Gastroesophageal sphincter (tissue), 4 donors: ENCODE results near the gene NEUROG1. TPM values are rescaled to one million over a fixed set of nuclear protein-coding genes. Genes with fewer than 3 reads are reported as not detected.
"Not testable (repeated sequence)": the region's sequence is repeated elsewhere in the genome, so short reads cannot be mapped to it uniquely, and the experiment has no call there.

Experiments used
- ATAC-seq: fragments of 150-250 bp; one replicate; pipeline ENCODE4 v1.9.1; 2016; ENCODE audit warnings: mild to moderate bottlenecking, moderate library complexity
- H3K27ac ChIP-seq, 4 donors: fragments of 200-600 bp; sonication (generic) in 3 of 4; 1 replicate in 3 of 4; 2 replicates in 1 of 4; pipeline ENCODE4 v1.5.1; 2016 to 2019
- H3K27me3 ChIP-seq: fragments of 200-600 bp; sonication (generic); one replicate; pipeline ENCODE4 v1.5.1; 2019
- H3K36me3 ChIP-seq, 2 donors: fragments of 200-600 bp; sonication (generic); one replicate each; pipeline ENCODE4 v1.5.1; 2019; ENCODE audit warnings: control low read depth in 1 of 2
- H3K4me1 ChIP-seq, 3 donors: fragments of 200-600 bp; sonication (generic); 1 replicate in 2 of 3; 2 replicates in 1 of 3; pipeline ENCODE4 v1.5.1; 2016 to 2019; ENCODE audit warnings: control low read depth in 2 of 3
- H3K4me3 ChIP-seq, 2 donors: fragments of 200-600 bp; sonication (generic); one replicate each; pipeline ENCODE4 v1.5.1; 2019; ENCODE audit warnings: mild to moderate bottlenecking in 1 of 2, moderate library complexity in 1 of 2
- H3K9me3 ChIP-seq, 3 donors: fragments of 200-600 bp; sonication (generic); one replicate each; pipeline ENCODE4 v1.5.1; 2017 to 2019; ENCODE audit warnings: control low read depth in 2 of 3
- CTCF ChIP-seq, 4 experiments: fragments of 200-600 bp in 2 of 4; fragments of 450-650 bp in 2 of 4; sonication (generic) in 1 of 4; IDR thresholded peaks; one replicate each; pipeline ENCODE4 v1.5.1; 2017 to 2019; ENCODE audit warnings: antibody characterized with exemption in 4 of 4, mild to moderate bottlenecking in 2 of 4, moderate library complexity in 2 of 4
- EP300 ChIP-seq: sonication (generic); formaldehyde crosslinking; IDR thresholded peaks from one replicate; pipeline ENCODE4 v1.6.1; 2017; ENCODE audit warnings: antibody characterized with exemption, mild to moderate bottlenecking
- POLR2A ChIP-seq, 2 donors: fragments of 450-650 bp; IDR thresholded peaks; one replicate each; pipeline ENCODE4 v1.6.1; 2017; ENCODE audit warnings: antibody characterized with exemption in 2 of 2, mild to moderate bottlenecking in 2 of 2, moderate library complexity in 1 of 2
- POLR2AphosphoS5 ChIP-seq: sonication (generic); formaldehyde crosslinking; IDR thresholded peaks from one replicate; pipeline ENCODE4 v1.6.1; 2017; ENCODE audit warnings: antibody characterized with exemption
- WGBS, 2 donors: methylation state at CpG; one replicate each; pipeline ENCODE4 v1.1.5; 2018; ENCODE audit warnings: low coverage in 1 of 2; 5-methylcytosine and 5-hydroxymethylcytosine counted together
- total RNA-seq, 4 donors: library from RNA; depleted of rRNA; stranded (reverse); fragments of >200 nt; gene quantifications; one replicate each; pipeline ENCODE4 v1.1.0, GENCODE V29; 2016

Gene NEUROG1
- total RNA-seq, 4 donors from 2014 or later = not detected

- WGBS, 2 donors = 63 to 90% methylated on average over 2 to 4 of the region's 8 CpGs
- Histone ChIP-seq H3K27ac (no peak overlapping the region), H3K4me3 (no peak overlapping the region), H3K27me3 (peaks cover 46% of the 10 kb centered on the region), H3K4me1 (no peaks in the 10 kb centered on the region), H3K9me3 (no peaks in the 10 kb centered on the region), H3K36me3 (no peaks in the 10 kb centered on the region)
- TF ChIP-seq CTCF (IDR thresholded peaks at IDR 0.05) (no peak), POLR2AphosphoS5 (no peak), POLR2A (IDR thresholded peaks at IDR 0.05) (no peak), EP300 (no peak)
- no peak for ATAC-seq
Observed at GRCh38 chr5:135497971-135498636, 37.7 kb downstream of the NEUROG1 start.

- H3K9me3 ChIP-seq, H3K4me3 ChIP-seq, H3K27ac ChIP-seq, ATAC-seq, H3K36me3 ChIP-seq, H3K4me1 ChIP-seq: not testable (repeated sequence)
- WGBS, 2 donors = 65 to 94% methylated on average over 4 of the region's 4 CpGs
- peaks cover 56% of the 10 kb centered on the region for H3K27me3 ChIP-seq
Observed at GRCh38 chr5:135495531-135495930, 40.2 kb downstream of the NEUROG1 start.

- Histone ChIP-seq H3K4me3 (no peak overlapping the region), H3K9me3 (no peaks in the 10 kb centered on the region), H3K36me3 (no peaks in the 10 kb centered on the region), H3K27ac (no peak overlapping the region), H3K27me3 (peaks cover 69% of the 10 kb centered on the region), H3K4me1 (peaks cover 0 to 14% (median 10%) of the 10 kb centered on the region in 3 donors)
- ATAC-seq = no peak
- WGBS, 2 donors = 82% methylated on average over 5 of the region's 5 CpGs; no CpG with 5 or more reads in 1 of the 2 donors
- TF ChIP-seq EP300 (no peak), POLR2AphosphoS5 (no peak), POLR2A (IDR thresholded peaks at IDR 0.05) (no peak), CTCF (IDR thresholded peaks at IDR 0.05) (no peak)
Observed at GRCh38 chr5:135494196-135494595, 41.6 kb downstream of the NEUROG1 start.

GRCh38 chr5:135493406-135494180 lies 42.2 kb downstream of the NEUROG1 start:
- H3K4me3 ChIP-seq = no peak overlapping the region
- no peak overlapping the region for H3K27ac ChIP-seq
- H3K27me3 ChIP-seq = peaks cover 69% of the 10 kb centered on the region
- TF ChIP-seq POLR2A (IDR thresholded peaks at IDR 0.05) = no peak
- peak; percentile 20 for TF ChIP-seq POLR2AphosphoS5
- no peak for TF ChIP-seq CTCF (IDR thresholded peaks at IDR 0.05)
- no peak for TF ChIP-seq EP300
- peak; percentile 55 for ATAC-seq
- H3K4me1 ChIP-seq = peaks cover 0 to 20% (median 15%) of the 10 kb centered on the region in 3 donors
- 61 to 70% methylated on average over 6 of the region's 8 CpGs for WGBS, 2 donors
- H3K36me3 ChIP-seq = no peaks in the 10 kb centered on the region
- H3K9me3 ChIP-seq = no peaks in the 10 kb centered on the region

- Histone ChIP-seq H3K4me3 (no peak overlapping the region), H3K4me1 (peaks cover 0 to 27% (median 19%) of the 10 kb centered on the region in 3 donors), H3K27me3 (peaks cover 72% of the 10 kb centered on the region), H3K27ac (no peak overlapping the region), H3K36me3 (no peaks in the 10 kb centered on the region), H3K9me3 (no peaks in the 10 kb centered on the region)
- TF ChIP-seq EP300 (no peak), CTCF (IDR thresholded peaks at IDR 0.05) (no peak), POLR2AphosphoS5 (no peak), POLR2A (IDR thresholded peaks at IDR 0.05) (no peak)
- ATAC-seq = no peak
- WGBS, 2 donors = 54 to 71% methylated on average over 2 to 3 of the region's 3 CpGs
Observed at GRCh38 chr5:135492319-135492626, 43.5 kb downstream of the NEUROG1 start.
